ENCODE measurements around the gene ST3GAL5.

DNA sequence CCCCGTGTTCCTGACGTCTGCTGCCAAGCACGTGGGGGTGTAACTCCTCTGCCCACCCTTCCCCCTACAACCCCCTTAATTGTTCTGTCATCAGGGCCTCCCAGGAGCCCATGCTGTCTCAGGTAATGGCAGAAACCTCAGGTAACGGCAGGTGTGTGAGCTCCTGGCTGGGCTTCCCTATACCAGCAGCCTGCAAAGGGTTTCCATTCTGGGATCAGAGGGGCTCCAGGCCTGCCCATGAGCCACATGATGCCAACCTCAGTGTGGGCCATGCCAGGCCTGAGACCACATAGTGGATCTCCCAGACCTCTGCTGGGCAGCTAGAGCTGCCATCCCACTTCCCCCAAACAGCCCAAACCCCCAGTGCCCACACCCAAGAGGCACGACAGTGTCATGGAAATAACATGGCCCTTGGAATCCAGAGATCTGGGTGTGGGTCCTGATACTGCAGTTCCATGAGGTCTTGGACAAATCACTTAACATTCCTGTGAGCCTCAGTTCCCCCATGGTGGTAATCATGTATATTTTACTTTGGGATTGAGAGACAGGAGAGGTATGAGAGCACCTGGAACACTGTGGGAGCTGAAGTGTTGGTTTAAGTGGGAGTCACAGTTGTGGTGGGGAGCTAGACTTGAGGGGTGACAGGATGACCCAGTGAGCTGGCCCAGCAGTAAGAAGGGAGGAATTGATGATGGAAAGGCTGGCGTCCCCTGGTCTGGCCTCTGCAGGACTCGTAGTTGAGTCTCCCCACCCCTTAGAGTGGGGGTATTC, 75.4 kb downstream of the ST3GAL5 start:
- TF ChIP-seq JUNB (IDR thresholded peaks at IDR 0.05; ENCODE audit: unreplicated experiment) (no peak), CREB1 (CRISPR knock-in tag; IDR thresholded peaks at IDR 0.05; ENCODE audit: low read depth) (no peak), EZH2 (IDR thresholded peaks at IDR 0.05; ENCODE audit: low read depth, unreplicated experiment) (no peak)
- TF ChIP-seq, protein P1, sequence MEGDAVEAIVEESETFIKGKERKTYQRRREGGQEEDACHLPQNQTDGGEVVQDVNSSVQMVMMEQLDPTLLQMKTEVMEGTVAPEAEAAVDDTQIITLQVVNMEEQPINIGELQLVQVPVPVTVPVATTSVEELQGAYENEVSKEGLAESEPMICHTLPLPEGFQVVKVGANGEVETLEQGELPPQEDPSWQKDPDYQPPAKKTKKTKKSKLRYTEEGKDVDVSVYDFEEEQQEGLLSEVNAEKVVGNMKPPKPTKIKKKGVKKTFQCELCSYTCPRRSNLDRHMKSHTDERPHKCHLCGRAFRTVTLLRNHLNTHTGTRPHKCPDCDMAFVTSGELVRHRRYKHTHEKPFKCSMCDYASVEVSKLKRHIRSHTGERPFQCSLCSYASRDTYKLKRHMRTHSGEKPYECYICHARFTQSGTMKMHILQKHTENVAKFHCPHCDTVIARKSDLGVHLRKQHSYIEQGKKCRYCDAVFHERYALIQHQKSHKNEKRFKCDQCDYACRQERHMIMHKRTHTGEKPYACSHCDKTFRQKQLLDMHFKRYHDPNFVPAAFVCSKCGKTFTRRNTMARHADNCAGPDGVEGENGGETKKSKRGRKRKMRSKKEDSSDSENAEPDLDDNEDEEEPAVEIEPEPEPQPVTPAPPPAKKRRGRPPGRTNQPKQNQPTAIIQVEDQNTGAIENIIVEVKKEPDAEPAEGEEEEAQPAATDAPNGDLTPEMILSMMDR (conservative IDR thresholded peaks at IDR 0.05; ENCODE audit: low read depth in 2 of 2): no peak

Measured in GM23338 (cell line).